ENCODE data around the gene HOXD3. TPM values are rescaled to one million over a fixed set of nuclear protein-coding genes. Genes with fewer than 3 reads are reported as not detected.

The HOXD3 gene
- 0.12 and 0.30 TPM in 2 replicates for total RNA-seq (2014; rRNA removed; shearing (Covaris generic))

GRCh38 chr2:176156807-176157498, at the start of gene HOXD3:
Gene HOXD3 (plus strand): TSS chr2:176157307. CDS start chr2:176169115, 11,808 bp downstream.
- DNase-seq (ENCODE audit: low read depth) = no peak

- DNase-seq (ENCODE audit: low read depth) = no peak
These were observed 49.4 kb upstream of the HOXD3 start for GRCh38 chr2:176107731-176108181.

- DNase-seq (ENCODE audit: low read depth) = no peak
These were observed 47.8 kb upstream of the HOXD3 start for GRCh38 chr2:176109192-176109901.

- no peak for DNase-seq (ENCODE audit: low read depth)
These were observed 47.2 kb upstream of the HOXD3 start for GRCh38 chr2:176109946-176110345.

GRCh38 chr2:176110415-176111308, 46.4 kb upstream of the HOXD3 start:
- DNase-seq (ENCODE audit: low read depth) = no peak

- no peak for DNase-seq (ENCODE audit: low read depth)
These were observed 45.8 kb upstream of the HOXD3 start for GRCh38 chr2:176111309-176111663.

GRCh38 chr2:176111846-176112374, 45.2 kb upstream of the HOXD3 start:
- DNase-seq (ENCODE audit: low read depth) = no peak

- DNase-seq (ENCODE audit: low read depth) = no peak
These were observed 44.5 kb upstream of the HOXD3 start for GRCh38 chr2:176112375-176113302.

- DNase-seq (ENCODE audit: low read depth) = no peak
These were observed 42.8 kb upstream of the HOXD3 start for GRCh38 chr2:176114120-176114929.

GRCh38 chr2:176114930-176115625, 42.0 kb upstream of the HOXD3 start:
- no peak for DNase-seq (ENCODE audit: low read depth)

- no peak for DNase-seq (ENCODE audit: low read depth)
These were observed 41.0 kb upstream of the HOXD3 start, which contains the start of gene HOXD10 for GRCh38 chr2:176115883-176116813. Gene HOXD10 (plus strand): TSS chr2:176116778. CDS start chr2:176116834, 56 bp downstream.

GRCh38 chr2:176117162-176117822, 39.8 kb upstream of the HOXD3 start:
- no peak for DNase-seq (ENCODE audit: low read depth)

- DNase-seq (ENCODE audit: low read depth) = no peak
These were observed 39.2 kb upstream of the HOXD3 start for GRCh38 chr2:176117823-176118371.

GRCh38 chr2:176118601-176119339, 38.3 kb upstream of the HOXD3 start:
- no peak for DNase-seq (ENCODE audit: low read depth)

- no peak for DNase-seq (ENCODE audit: low read depth)
These were observed 36.5 kb upstream of the HOXD3 start for GRCh38 chr2:176120364-176121189.

Measured in M059J (cell line).